Right lobe of liver (tissue), 6 donors: ENCODE data around the gene ADNP2. TPM values are rescaled to one million over a fixed set of nuclear protein-coding genes. Genes with fewer than 3 reads are reported as not detected.

Source experiments
- ATAC-seq, 4 donors: fragments of 200-7000 bp; cut with Tn5 transposase; one replicate each; pipeline ENCODE4 v1.9.1; 2020; ENCODE audit warnings: mild to moderate bottlenecking in 4 of 4, moderate library complexity in 4 of 4
- DNase-seq, 3 donors: peaks; one replicate each; pipeline ENCODE4 v3.0.0-alpha.2; 2020
- H3K27ac ChIP-seq, 3 donors: fragments of 200-600 bp; one replicate each; pipeline ENCODE4 v1.8.0; 2022
- H3K27me3 ChIP-seq, 2 donors: fragments of 200-600 bp; one replicate each; pipeline ENCODE4 v1.8.0; 2022
- H3K36me3 ChIP-seq, 4 donors: fragments of 200-600 bp; sonication (generic) in 1 of 4; one replicate each; pipeline versions ENCODE4 v1.5.1 to v1.8.0; 2017 to 2022; ENCODE audit warnings: control low read depth in 1 of 4
- H3K4me1 ChIP-seq, 4 donors: fragments of 200-600 bp; sonication (generic) in 1 of 4; one replicate each; pipeline versions ENCODE4 v1.5.1 to v1.8.0; 2017 to 2022; ENCODE audit warnings: control low read depth in 1 of 4
- H3K4me3 ChIP-seq, 3 donors: fragments of 200-600 bp; one replicate each; pipeline ENCODE4 v1.8.0; 2022
- H3K9me3 ChIP-seq, 4 donors: fragments of 200-600 bp; sonication (generic) in 1 of 4; one replicate each; pipeline versions ENCODE4 v1.5.1 to v1.8.0; 2017 to 2022; ENCODE audit warnings: control low read depth in 1 of 4
- POLR2A ChIP-seq: fragments of 450-650 bp; IDR thresholded peaks from one replicate; pipeline ENCODE4 v1.6.1; 2017; ENCODE audit warnings: antibody characterized with exemption, mild to moderate bottlenecking
- WGBS: methylation state at CpG from one replicate; pipeline ENCODE4 v1.1.6; 2018; ENCODE audit warnings: low coverage, low lambda C conversion rate; ENCODE audit not compliant: insufficient coverage; ENCODE audit errors: missing lambda C conversion rate; 5-methylcytosine and 5-hydroxymethylcytosine counted together
- intact Hi-C, 2 donors: fragments of 100-400 bp; cut with DNase I; formaldehyde crosslinking; loops; one replicate each; pipeline versions ENCODE4 v1.11.2 to v1.14.1; 2022
- total RNA-seq, 6 experiments: library from RNA; depleted of rRNA in 2 of 6; stranded (reverse); fragments of >200 nt in 2 of 6; fragmentation: NEBNext Ultra II Directional in 3 of 6; extraction: Animal tissue kit (Norgen Biotek cat#: 25700) in 3 of 6; gene quantifications; one replicate each; pipeline versions ENCODE4 v1.1.0 to v1.2.4, GENCODE V29; 2016 to 2023
- TF ChIP-seq, protein P1 (sequence below), 4 donors: fragments of 200-600 bp in 3 of 4; fragments of 450-650 bp in 1 of 4; IDR thresholded peaks; one replicate each; pipeline versions ENCODE4 v1.5.1 to v1.8.0; 2016 to 2022; ENCODE audit warnings: antibody characterized with exemption in 4 of 4, mild to moderate bottlenecking in 2 of 4
- donor health status: DM: no; HTN: yes; CAD: no.
- donor health status: DM: no; HTN: no; CAD: no.
- donor health status: DM: no; HTN: no; CAD: no.
- donor health status: DM: no; HTN: yes; CAD: no.
- donor health status: DM: no; HTN: yes; CAD: no.

The ADNP2 gene
- total RNA-seq, 6 experiments from 2014 or later: 4.4 to 9.9 (median 7.7) TPM

DNA sequence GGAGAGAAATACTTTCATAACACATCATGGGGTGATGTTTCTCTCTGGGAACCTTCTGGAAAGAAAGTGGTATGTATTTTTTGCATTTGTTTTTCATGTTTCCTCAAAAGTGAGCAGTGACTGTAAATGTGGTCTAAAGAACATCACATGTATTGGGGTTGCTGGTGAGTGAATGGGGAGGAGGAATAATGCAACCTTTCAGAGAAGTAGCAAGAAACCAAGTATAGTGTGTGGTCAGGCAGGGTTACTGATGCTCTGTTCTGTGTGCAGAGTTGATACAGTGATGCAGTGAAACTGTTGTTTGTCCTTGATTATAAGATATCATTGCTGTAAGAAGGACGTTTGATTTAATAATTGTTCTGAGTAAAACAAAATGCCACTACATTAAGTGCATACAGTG is 24.1 kb downstream of the ADNP2 start:
- Histone ChIP-seq H3K4me3 (no peak overlapping the region), H3K27ac (no peak overlapping the region), H3K4me1 (no peaks in the 10 kb centered on the region), H3K9me3 (no peaks in the 10 kb centered on the region), H3K27me3 (no peaks in the 10 kb centered on the region), H3K36me3 (peaks cover 0 to 40% (median 11%) of the 10 kb centered on the region in 4 donors)
- intact Hi-C loops: no loop called here
- DNase-seq (no peak), ATAC-seq (no peak)
- TF ChIP-seq POLR2A: no peak
- TF ChIP-seq, protein P1, sequence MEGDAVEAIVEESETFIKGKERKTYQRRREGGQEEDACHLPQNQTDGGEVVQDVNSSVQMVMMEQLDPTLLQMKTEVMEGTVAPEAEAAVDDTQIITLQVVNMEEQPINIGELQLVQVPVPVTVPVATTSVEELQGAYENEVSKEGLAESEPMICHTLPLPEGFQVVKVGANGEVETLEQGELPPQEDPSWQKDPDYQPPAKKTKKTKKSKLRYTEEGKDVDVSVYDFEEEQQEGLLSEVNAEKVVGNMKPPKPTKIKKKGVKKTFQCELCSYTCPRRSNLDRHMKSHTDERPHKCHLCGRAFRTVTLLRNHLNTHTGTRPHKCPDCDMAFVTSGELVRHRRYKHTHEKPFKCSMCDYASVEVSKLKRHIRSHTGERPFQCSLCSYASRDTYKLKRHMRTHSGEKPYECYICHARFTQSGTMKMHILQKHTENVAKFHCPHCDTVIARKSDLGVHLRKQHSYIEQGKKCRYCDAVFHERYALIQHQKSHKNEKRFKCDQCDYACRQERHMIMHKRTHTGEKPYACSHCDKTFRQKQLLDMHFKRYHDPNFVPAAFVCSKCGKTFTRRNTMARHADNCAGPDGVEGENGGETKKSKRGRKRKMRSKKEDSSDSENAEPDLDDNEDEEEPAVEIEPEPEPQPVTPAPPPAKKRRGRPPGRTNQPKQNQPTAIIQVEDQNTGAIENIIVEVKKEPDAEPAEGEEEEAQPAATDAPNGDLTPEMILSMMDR (IDR thresholded peaks at IDR 0.05): no peak
- 38% methylated on average over 1 of the region's 1 CpG for WGBS

DNA sequence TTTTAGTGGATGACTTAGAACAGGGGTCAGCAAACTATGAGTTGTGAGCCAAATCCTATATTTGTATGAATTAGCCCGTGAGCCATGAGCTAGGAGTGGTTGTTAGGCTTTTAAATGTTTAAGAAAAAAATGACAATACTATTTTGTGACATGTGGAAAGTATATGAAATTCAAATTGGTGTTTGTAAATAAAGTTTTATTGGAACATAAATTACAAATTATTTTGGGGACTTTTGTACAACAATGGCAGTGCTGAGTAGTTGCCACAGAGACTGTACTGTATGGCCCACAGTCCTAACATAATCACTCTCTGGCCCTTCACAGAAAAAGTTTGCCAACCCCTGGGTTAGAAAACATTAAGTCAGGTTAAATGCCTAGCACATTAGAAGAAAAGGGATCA is 26.1 kb downstream of the ADNP2 start:
- Histone ChIP-seq H3K4me1 (no peaks in the 10 kb centered on the region), H3K9me3 (no peaks in the 10 kb centered on the region), H3K4me3 (no peak overlapping the region), H3K27ac (no peak overlapping the region), H3K36me3 (peaks cover 0 to 55% (median 11%) of the 10 kb centered on the region in 4 donors), H3K27me3 (no peaks in the 10 kb centered on the region)
- no peak for ATAC-seq
- 90% methylated on average over 1 of the region's 1 CpG for WGBS
- no peak for TF ChIP-seq POLR2A
- TF ChIP-seq, protein P1 (IDR thresholded peaks at IDR 0.05): no peak
- DNase-seq: no peak
- intact Hi-C loops: no loop called here

DNA sequence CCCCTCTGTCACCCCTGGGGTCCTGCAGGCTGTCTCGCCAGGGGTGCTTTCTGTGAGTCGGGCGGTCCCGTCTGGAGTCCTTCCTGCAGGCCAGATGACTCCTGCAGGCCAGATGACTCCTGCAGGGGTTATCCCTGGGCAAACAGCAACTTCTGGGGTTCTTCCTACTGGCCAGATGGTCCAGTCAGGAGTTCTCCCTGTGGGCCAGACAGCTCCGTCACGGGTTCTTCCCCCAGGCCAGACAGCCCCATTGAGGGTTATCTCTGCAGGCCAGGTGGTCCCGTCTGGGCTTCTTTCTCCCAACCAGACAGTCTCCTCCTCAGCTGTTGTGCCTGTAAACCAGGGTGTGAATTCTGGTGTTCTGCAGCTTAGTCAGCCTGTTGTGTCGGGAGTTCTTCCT is 27.6 kb downstream of the ADNP2 start:
- TF ChIP-seq POLR2A: no peak
- TF ChIP-seq, protein P1 (IDR thresholded peaks at IDR 0.05): no peak
- no peak overlapping the region for H3K4me3 ChIP-seq
- intact Hi-C loops: no loop called here
- H3K27ac ChIP-seq: no peak overlapping the region
- no peaks in the 10 kb centered on the region for H3K4me1 ChIP-seq
- no CpG with 5 or more reads among the region's 8 CpGs for WGBS
- no peaks in the 10 kb centered on the region for H3K27me3 ChIP-seq
- peaks cover 0 to 55% (median 11%) of the 10 kb centered on the region in 4 donors for H3K36me3 ChIP-seq
- ATAC-seq (no peak), DNase-seq (no peak)
- no peaks in the 10 kb centered on the region for H3K9me3 ChIP-seq

DNA sequence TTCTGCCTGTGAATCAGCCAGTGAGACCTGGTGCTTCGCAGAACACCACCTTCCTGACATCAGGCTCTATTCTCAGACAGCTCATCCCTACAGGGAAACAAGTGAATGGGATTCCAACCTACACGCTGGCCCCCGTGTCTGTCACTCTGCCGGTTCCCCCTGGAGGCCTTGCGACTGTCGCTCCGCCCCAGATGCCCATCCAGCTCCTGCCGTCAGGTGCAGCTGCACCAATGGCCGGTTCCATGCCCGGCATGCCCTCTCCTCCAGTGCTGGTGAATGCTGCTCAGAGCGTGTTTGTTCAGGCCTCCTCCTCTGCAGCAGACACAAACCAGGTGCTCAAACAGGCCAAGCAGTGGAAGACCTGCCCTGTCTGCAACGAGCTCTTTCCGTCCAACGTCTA is 28.1 kb downstream of the ADNP2 start:
- intact Hi-C loops: no loop called here
- 97% methylated on average over 12 of the region's 14 CpGs for WGBS
- Histone ChIP-seq H3K4me1 (no peaks in the 10 kb centered on the region), H3K4me3 (no peak overlapping the region), H3K27me3 (no peaks in the 10 kb centered on the region), H3K9me3 (no peaks in the 10 kb centered on the region), H3K36me3 (peaks cover 0 to 55% (median 11%) of the 10 kb centered on the region in 4 donors), H3K27ac (no peak overlapping the region)
- TF ChIP-seq POLR2A: no peak
- TF ChIP-seq, protein P1 (IDR thresholded peaks at IDR 0.05): no peak
- no peak for ATAC-seq
- DNase-seq: no peak

DNA sequence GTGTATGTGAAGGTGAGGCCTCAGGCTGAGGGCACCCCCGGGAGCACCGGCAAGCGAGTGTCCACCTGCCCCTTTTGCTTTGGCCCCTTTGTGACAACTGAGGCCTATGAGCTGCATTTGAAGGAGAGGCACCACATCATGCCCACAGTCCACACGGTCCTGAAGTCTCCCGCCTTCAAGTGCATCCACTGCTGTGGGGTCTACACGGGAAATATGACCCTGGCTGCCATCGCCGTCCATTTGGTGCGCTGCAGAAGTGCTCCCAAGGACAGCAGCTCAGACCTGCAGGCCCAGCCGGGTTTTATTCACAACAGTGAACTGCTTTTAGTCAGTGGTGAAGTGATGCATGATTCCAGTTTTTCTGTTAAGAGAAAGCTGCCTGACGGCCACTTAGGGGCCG is 28.9 kb downstream of the ADNP2 start:
- H3K4me1 ChIP-seq: peaks cover 0 to under 1% (median 0%) of the 10 kb centered on the region in 4 donors
- no peak for DNase-seq
- H3K27me3 ChIP-seq: no peaks in the 10 kb centered on the region
- intact Hi-C loops: no loop called here
- no peaks in the 10 kb centered on the region for H3K9me3 ChIP-seq
- H3K4me3 ChIP-seq: no peak overlapping the region
- TF ChIP-seq POLR2A: no peak
- TF ChIP-seq, protein P1 (IDR thresholded peaks at IDR 0.05): no peak
- no peak for ATAC-seq
- no peak overlapping the region for H3K27ac ChIP-seq
- peaks cover 0 to 55% (median 11%) of the 10 kb centered on the region in 4 donors for H3K36me3 ChIP-seq
- WGBS: 86% methylated on average over 9 of the region's 12 CpGs
